ENCODE measurements around the gene LCNL1. TPM values are rescaled to one million over a fixed set of nuclear protein-coding genes. Genes with fewer than 3 reads are reported as not detected.
A peak's percentile ranks its signal among the peaks of the same experiment; 100 is the strongest.

Gene LCNL1
- total RNA-seq, 4 donors from 2014 or later, result 0.36 to 0.37 TPM; not detected in 2

DNA sequence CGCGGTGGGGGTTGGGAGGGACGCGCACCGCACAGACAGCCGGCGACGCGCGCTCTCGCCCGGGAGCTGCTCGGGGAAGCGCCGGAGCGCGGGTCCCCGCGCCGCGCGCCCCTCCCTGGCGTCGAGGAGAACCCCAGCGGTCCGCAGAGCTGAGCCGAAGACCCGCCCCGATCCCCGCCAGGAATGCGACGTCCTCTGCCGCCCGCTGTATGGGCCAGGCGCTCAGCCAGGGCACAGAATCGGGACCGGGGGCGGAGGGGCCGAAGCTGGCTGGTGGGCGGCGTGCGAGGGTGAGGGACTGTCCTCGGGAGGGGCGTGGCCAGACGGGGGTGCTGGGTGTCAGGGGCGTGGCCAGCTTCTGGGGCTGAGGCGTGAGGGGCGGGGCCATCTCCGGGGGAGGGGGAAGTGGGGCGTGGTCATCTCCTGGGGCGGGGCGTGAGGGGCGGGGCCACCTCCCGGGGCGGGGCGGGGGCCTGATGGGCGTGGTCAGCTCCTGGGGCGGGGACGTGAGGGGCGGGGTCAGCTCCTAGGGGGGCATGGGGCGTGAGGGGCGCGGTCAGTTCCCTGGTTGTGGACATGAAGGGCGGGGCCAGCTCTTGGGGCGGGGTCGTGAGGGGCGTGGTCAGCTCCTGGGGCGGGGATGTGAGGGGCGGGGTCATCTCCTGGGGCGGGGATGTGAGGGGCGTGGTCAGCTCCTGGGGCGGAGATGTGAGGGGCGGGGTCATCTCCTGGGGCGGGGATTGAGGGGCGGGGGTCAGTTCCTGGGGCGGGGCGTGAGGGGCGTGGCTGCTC, 4.5 kb upstream of the LCNL1 start:
- intact Hi-C loops (cut with DNase I; ENCODE audit: low total_unique reads), result no loop called here
- no peak overlapping the region for H3K4me3 ChIP-seq (ENCODE audit: low read depth, poor library complexity, severe bottlenecking)
- TF ChIP-seq CTCF (IDR thresholded peaks at IDR 0.05) (no peak), POLR2A (IDR thresholded peaks at IDR 0.05) (no peak)
- DNase-seq (ENCODE audit: low spot score in 2 of 2), result peak; percentile 57 to 92
- 0 to 9% methylated on average over 2 to 4 of the region's 78 CpGs for WGBS, 2 donors

DNA sequence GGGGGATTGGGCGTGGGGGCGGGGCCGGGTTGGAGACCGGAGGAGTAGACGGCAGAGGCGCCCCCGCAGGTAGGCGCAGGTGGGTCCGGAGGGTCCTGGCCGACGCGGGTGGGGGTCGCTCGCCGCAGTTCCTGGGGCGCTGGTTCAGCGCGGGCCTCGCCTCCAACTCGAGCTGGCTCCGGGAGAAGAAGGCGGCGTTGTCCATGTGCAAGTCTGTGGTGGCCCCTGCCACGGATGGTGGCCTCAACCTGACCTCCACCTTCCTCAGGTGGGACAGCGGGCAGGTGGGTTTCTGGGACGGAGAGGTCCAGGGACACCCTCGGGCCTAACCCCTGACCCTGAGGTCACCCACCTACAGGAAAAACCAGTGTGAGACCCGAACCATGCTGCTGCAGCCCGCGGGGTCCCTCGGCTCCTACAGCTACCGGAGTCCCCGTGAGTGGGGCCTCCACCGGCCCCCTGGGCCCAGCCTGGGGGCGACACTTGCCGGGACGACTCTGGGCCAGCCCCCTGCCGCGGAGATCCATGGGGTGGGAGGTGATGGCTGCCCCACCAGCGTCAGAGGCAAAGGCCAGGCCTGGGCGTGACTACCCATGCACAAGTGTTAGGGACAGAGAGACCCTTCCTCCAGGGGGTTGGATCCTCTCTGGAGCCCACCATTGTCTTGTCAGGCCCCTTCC, 3.8 kb upstream of the LCNL1 start:
- TF ChIP-seq CTCF (IDR thresholded peaks at IDR 0.05) (no peak), POLR2A (IDR thresholded peaks at IDR 0.05) (no peak)
- DNase-seq (ENCODE audit: low spot score in 2 of 2), result no peak
- intact Hi-C loops (cut with DNase I; ENCODE audit: low total_unique reads), result no loop called here
- no peak overlapping the region for H3K4me3 ChIP-seq (ENCODE audit: low read depth, poor library complexity, severe bottlenecking)
- WGBS, 2 donors, result 39 to 51% methylated on average over 23 to 31 of the region's 41 CpGs

- intact Hi-C loops (cut with DNase I; ENCODE audit: low total_unique reads), result no loop called here
- no peak overlapping the region for H3K4me3 ChIP-seq (ENCODE audit: low read depth, poor library complexity, severe bottlenecking)
- 78 to 79% methylated on average over 20 to 25 of the region's 26 CpGs for WGBS, 2 donors
- TF ChIP-seq POLR2A (IDR thresholded peaks at IDR 0.05), result no peak
- no peak for TF ChIP-seq CTCF (IDR thresholded peaks at IDR 0.05)
- no peak for DNase-seq (ENCODE audit: low spot score in 2 of 2)
These were observed 2.8 kb upstream of the LCNL1 start for GRCh38 chr9:136979769-136980587.

GRCh38 chr9:136980669-136981478, 1.9 kb upstream of the LCNL1 start:
- intact Hi-C loops (cut with DNase I; ENCODE audit: low total_unique reads), result no loop called here
- no peak for TF ChIP-seq POLR2A (IDR thresholded peaks at IDR 0.05)
- TF ChIP-seq CTCF (IDR thresholded peaks at IDR 0.05), result no peak
- no peak overlapping the region for H3K4me3 ChIP-seq (ENCODE audit: low read depth, poor library complexity, severe bottlenecking)

DNA sequence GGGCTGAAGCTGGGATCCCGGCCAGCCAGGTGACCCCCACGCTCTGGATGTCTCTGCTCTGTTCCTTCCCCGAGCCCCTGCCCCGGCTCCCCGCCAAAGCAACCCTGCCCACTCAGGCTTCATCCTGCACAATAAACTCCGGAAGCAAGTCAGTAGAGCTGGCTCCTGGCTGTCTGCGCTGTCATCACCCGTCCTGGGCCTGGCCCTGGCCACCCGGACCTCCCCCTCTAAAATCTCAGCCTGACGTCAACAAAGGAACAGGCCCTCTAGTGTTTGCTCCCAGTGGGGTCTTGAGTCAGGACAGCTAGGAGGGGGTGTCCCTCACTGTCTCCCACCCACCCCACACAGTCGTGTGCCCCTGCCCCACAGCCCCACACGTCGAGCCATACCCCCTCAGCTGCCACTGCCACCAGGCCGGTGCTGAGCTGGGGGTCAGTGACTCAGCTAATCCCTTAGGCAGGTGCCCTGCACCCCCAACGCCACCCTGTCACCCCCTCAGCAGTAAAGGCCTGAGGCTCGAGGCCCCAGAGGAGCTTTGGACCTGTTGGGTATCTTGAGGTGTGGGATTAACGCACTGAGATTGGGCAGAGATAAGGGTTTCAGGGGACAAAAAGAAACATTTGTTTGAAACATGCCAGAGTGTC, 1.1 kb upstream of the LCNL1 start:
- no peak overlapping the region for H3K4me3 ChIP-seq (ENCODE audit: low read depth, poor library complexity, severe bottlenecking)
- TF ChIP-seq POLR2A (IDR thresholded peaks at IDR 0.05), result no peak
- TF ChIP-seq CTCF (IDR thresholded peaks at IDR 0.05), result no peak
- DNase-seq (ENCODE audit: low spot score in 2 of 2), result no peak
- 78 to 82% methylated on average over 14 to 16 of the region's 17 CpGs for WGBS, 2 donors
- intact Hi-C loops (cut with DNase I; ENCODE audit: low total_unique reads), result no loop called here

More at GRCh38 chr9:136980669-136981478, 1.9 kb upstream of the LCNL1 start:
- 83 to 89% methylated on average over 16 of the region's 16 CpGs for WGBS, 2 donors
- no peak for DNase-seq (ENCODE audit: low spot score in 2 of 2)

Measured in lower leg skin (tissue), 4 donors.